ENCODE results near the gene FAM13A.

- TF ChIP-seq EZH2 (IDR thresholded peaks at IDR 0.05; ENCODE audit: insufficient read depth, poor library complexity, severe bottlenecking) = no peak
- TF ChIP-seq EZH2phosphoT487 (IDR thresholded peaks at IDR 0.05; ENCODE audit: insufficient read depth, low read depth) = no peak
Observed at GRCh38 chr4:88731381-88731780, 325.6 kb downstream of the FAM13A start.
